Keratinocyte (primary cell): Measurements from ENCODE around the gene LRBA. TPM values are rescaled to one million over a fixed set of nuclear protein-coding genes. Genes with fewer than 3 reads are reported as not detected.

Experiments
- DNase-seq: peaks from one replicate; pipeline ENCODE4 v3.0.0-alpha.2; 2011; ENCODE audit warnings: low read depth, missing footprints, low spot score
- FAIRE-seq: peaks from 2 replicates; lab custom pipeline; 2011; peaks lifted over from hg19 to GRCh38; lab: Jason Lieb, UNC
- H2AFZ ChIP-seq: 2 replicates; pipeline ENCODE4 v1.6.0; 2012; ENCODE audit warnings: low read length, control low read depth, inconsistent platforms; ENCODE audit not compliant: control insufficient read depth
- H3K27ac ChIP-seq: 2 replicates; pipeline ENCODE4 v1.5.1; 2011; ENCODE audit warnings: low read length; ENCODE audit not compliant: control insufficient read depth, insufficient read depth
- H3K27me3 ChIP-seq: 3 replicates; pipeline ENCODE4 v1.6.0; 2011; ENCODE audit warnings: low read length; ENCODE audit not compliant: control insufficient read depth, insufficient read depth; ENCODE audit errors: extremely low read depth
- H3K36me3 ChIP-seq, 2 experiments: 2 replicates in 1 of 2; 3 replicates in 1 of 2; pipeline ENCODE4 v1.5.1; 2011; ENCODE audit warnings: low read length in 2 of 2, mild to moderate bottlenecking in 1 of 2; ENCODE audit not compliant: control insufficient read depth in 2 of 2, insufficient read depth in 2 of 2; ENCODE audit errors: extremely low read depth in 1 of 2
- H3K4me1 ChIP-seq: 3 replicates; pipeline ENCODE4 v1.5.1; 2011; ENCODE audit warnings: low read length; ENCODE audit not compliant: control insufficient read depth, insufficient read depth; ENCODE audit errors: extremely low read depth
- H3K4me2 ChIP-seq: 3 replicates; pipeline ENCODE4 v1.6.0; 2011; ENCODE audit warnings: low read depth, low read length; ENCODE audit not compliant: control insufficient read depth, insufficient read depth; ENCODE audit errors: extremely low read depth
- H3K4me3 ChIP-seq, 3 experiments: fragments of 200-600 bp in 1 of 3; sonication (generic) in 1 of 3; 2 replicates in 2 of 3; 3 replicates in 1 of 3; pipeline ENCODE4 v1.5.1; 2011 to 2016; ENCODE audit warnings: low read length in 3 of 3, mild to moderate bottlenecking in 3 of 3, control low read depth in 2 of 3, inconsistent platforms in 1 of 3, low read depth in 1 of 3, mixed read lengths in 1 of 3, mixed run types in 1 of 3, moderate library complexity in 1 of 3; ENCODE audit not compliant: control insufficient read depth in 2 of 3, insufficient read depth in 2 of 3; ENCODE audit errors: extremely low read depth in 1 of 3
- H3K79me2 ChIP-seq: 2 replicates; pipeline ENCODE4 v1.6.0; 2012; ENCODE audit warnings: low read length; ENCODE audit not compliant: control insufficient read depth, insufficient read depth
- H3K9ac ChIP-seq: 3 replicates; pipeline ENCODE4 v1.6.0; 2011; ENCODE audit warnings: low read length; ENCODE audit not compliant: control insufficient read depth, insufficient read depth; ENCODE audit errors: extremely low read depth
- H3K9me1 ChIP-seq: 3 replicates; pipeline ENCODE4 v1.6.0; 2011; ENCODE audit warnings: low read length; ENCODE audit not compliant: control insufficient read depth, insufficient read depth; ENCODE audit errors: extremely low read depth
- H3K9me3 ChIP-seq: 2 replicates; pipeline ENCODE4 v1.5.1; 2012; ENCODE audit warnings: low read depth, low read length; ENCODE audit not compliant: control insufficient read depth
- H4K20me1 ChIP-seq: 3 replicates; pipeline ENCODE4 v1.6.0; 2011; ENCODE audit warnings: low read length; ENCODE audit not compliant: control insufficient read depth, insufficient read depth; ENCODE audit errors: extremely low read depth
- EZH2 ChIP-seq: IDR thresholded peaks from one replicate; pipeline ENCODE4 v1.6.1; 2012; ENCODE audit warnings: inconsistent platforms, mild to moderate bottlenecking, low read length, moderate library complexity
- dilution Hi-C: fragments of 300-500 bp; cut with MboI; formaldehyde crosslinking; loops from one replicate; pipeline ENCODE4 v1.7.0; 2020; ENCODE audit warnings: low sequenced_read_pairs; ENCODE audit not compliant: extremely low pct_ligation_motif_present
- polyA plus RNA-seq, 5 experiments: library from polyadenylated mRNA; depleted of rRNA in 3 of 5; stranded (reverse) in 3 of 5; stranded (forward) in 1 of 5; unstranded in 1 of 5; fragments of >200 nt; gene quantifications; 1 replicate in 1 of 5; 2 replicates in 3 of 5; 3 replicates in 1 of 5; pipeline versions ENCODE4 v1.2.1 to v1.2.3, GENCODE V29; 2011 to 2012; ENCODE audit warnings: missing spikeins in 2 of 5, low read depth in 1 of 5, low replicate concordance in 1 of 5
- TF ChIP-seq, protein P1 (sequence below), 3 experiments: IDR thresholded peaks in 1 of 3; conservative IDR thresholded peaks in 1 of 3; optimal IDR thresholded peaks in 1 of 3; 2 replicates in 2 of 3; 3 replicates in 1 of 3; pipeline versions ENCODE3 to v1.5.1; 2011; ENCODE audit warnings: low read length in 3 of 3, mild to moderate bottlenecking in 3 of 3, moderate library complexity in 2 of 3, control low read depth in 1 of 3, inconsistent platforms in 1 of 3; ENCODE audit not compliant: insufficient read depth in 2 of 3; ENCODE audit errors: extremely low read depth in 1 of 3

Gene LRBA
- polyA plus RNA-seq, 1 donor (not counting 4 experiments of a cell fraction or from before 2014, with no cell fraction given): 35.6 TPM

DNA sequence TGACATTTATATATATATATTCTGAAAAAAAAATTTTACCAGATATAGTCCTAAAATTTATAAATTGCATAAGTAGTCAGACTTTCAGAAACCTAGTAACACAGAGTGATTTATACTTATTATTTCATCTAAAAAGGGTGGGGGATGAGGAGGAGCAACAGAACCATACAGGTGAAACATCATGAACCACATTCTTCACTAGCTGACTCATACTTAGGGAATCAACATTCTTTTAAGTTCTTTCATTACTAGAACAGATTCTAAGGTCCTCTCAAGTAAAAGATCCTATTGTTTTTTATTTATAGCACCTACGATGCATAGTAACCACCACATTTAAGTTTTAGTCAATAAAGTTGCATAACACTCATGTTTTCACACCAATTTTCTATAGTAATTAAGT is 166.1 kb downstream of the LRBA start:
- dilution Hi-C loops: no loop called here
- peaks cover 9% of the 10 kb centered on the region for H3K4me1 ChIP-seq
- no peaks in the 10 kb centered on the region for H3K9me1 ChIP-seq
- H3K79me2 ChIP-seq: no peaks in the 10 kb centered on the region
- no peak for TF ChIP-seq EZH2
- TF ChIP-seq, protein P1, sequence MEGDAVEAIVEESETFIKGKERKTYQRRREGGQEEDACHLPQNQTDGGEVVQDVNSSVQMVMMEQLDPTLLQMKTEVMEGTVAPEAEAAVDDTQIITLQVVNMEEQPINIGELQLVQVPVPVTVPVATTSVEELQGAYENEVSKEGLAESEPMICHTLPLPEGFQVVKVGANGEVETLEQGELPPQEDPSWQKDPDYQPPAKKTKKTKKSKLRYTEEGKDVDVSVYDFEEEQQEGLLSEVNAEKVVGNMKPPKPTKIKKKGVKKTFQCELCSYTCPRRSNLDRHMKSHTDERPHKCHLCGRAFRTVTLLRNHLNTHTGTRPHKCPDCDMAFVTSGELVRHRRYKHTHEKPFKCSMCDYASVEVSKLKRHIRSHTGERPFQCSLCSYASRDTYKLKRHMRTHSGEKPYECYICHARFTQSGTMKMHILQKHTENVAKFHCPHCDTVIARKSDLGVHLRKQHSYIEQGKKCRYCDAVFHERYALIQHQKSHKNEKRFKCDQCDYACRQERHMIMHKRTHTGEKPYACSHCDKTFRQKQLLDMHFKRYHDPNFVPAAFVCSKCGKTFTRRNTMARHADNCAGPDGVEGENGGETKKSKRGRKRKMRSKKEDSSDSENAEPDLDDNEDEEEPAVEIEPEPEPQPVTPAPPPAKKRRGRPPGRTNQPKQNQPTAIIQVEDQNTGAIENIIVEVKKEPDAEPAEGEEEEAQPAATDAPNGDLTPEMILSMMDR (optimal IDR thresholded peaks at IDR 0.05 in 1 of 3, IDR thresholded peaks at IDR 0.05 in 1 of 3, conservative IDR thresholded peaks at IDR 0.05 in 1 of 3; ENCODE audit: extremely low read depth in 1 of 3, insufficient read depth in 2 of 3, low read length in 3 of 3): no peak
- H3K4me3 ChIP-seq: no peak overlapping the region
- H4K20me1 ChIP-seq: no peaks in the 10 kb centered on the region
- H3K27ac ChIP-seq: peak overlapping the region; percentile 54
- no peak overlapping the region for H2AFZ ChIP-seq
- peaks cover 0 to 6% of the 10 kb centered on the region in 2 experiments for H3K36me3 ChIP-seq
- DNase-seq (peak; percentile 75), FAIRE-seq (no peak)
- H3K27me3 ChIP-seq: no peaks in the 10 kb centered on the region
- H3K9ac ChIP-seq: no peak overlapping the region
- H3K9me3 ChIP-seq: no peaks in the 10 kb centered on the region
- H3K4me2 ChIP-seq: peak overlapping the region; percentile 27

DNA sequence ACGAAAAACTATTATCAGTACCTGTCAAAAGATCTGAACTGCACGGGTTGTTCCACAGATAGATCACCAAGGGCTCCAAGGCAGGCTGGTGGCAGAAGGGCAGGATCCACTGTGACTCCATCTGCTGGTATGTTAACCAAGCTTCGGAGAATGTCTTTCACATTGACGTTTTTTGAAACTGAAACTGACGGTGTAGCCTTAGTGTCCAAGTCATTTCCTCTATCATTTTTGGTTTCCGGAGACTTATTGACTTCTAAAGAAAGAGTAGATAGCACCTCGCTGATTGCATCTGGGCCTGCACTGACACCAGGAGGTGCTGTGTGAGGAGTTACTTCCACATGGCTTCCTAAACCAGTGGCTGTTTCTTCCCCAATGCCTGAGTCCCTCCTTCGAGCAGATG is 186.9 kb downstream of the LRBA start:
- no peaks in the 10 kb centered on the region for H4K20me1 ChIP-seq
- dilution Hi-C loops: no loop called here
- no peaks in the 10 kb centered on the region for H3K9me1 ChIP-seq
- H3K27me3 ChIP-seq: no peaks in the 10 kb centered on the region
- H3K4me3 ChIP-seq: no peak overlapping the region
- H3K9ac ChIP-seq: no peak overlapping the region
- no peak overlapping the region for H3K4me2 ChIP-seq
- no peak for DNase-seq
- no peaks in the 10 kb centered on the region for H3K79me2 ChIP-seq
- TF ChIP-seq EZH2: no peak
- TF ChIP-seq, protein P1 (optimal IDR thresholded peaks at IDR 0.05 in 1 of 3, IDR thresholded peaks at IDR 0.05 in 1 of 3, conservative IDR thresholded peaks at IDR 0.05 in 1 of 3; ENCODE audit: extremely low read depth in 1 of 3, insufficient read depth in 2 of 3, low read length in 3 of 3): no peak
- no peak overlapping the region for H2AFZ ChIP-seq
- FAIRE-seq: no peak
- peaks cover 9% of the 10 kb centered on the region for H3K4me1 ChIP-seq
- no peak overlapping the region for H3K27ac ChIP-seq
- no peaks in the 10 kb centered on the region for H3K9me3 ChIP-seq
- H3K36me3 ChIP-seq: peaks cover 3 to 5% of the 10 kb centered on the region in 2 experiments
